Mesodermal cell (in vitro differentiated cells): ENCODE measurements around the gene MAP3K13.
"Not testable (repeated sequence)": the region's sequence is repeated elsewhere in the genome, so short reads cannot be mapped to it uniquely, and the experiment has no call there.

Source experiments
- H3K27ac ChIP-seq: 2 replicates; pipeline ENCODE4 v1.7.0; 2013; ENCODE audit warnings: mild to moderate bottlenecking, low read depth, low read length, moderate library complexity; ENCODE audit not compliant: severe bottlenecking
- H3K36me3 ChIP-seq: 2 replicates; pipeline ENCODE4 v1.7.1; 2013; ENCODE audit warnings: mild to moderate bottlenecking, low read length, moderate library complexity; ENCODE audit not compliant: control insufficient read depth, insufficient read depth
- H3K4me1 ChIP-seq: one replicate; pipeline ENCODE4 v1.7.1; 2013; ENCODE audit warnings: mild to moderate bottlenecking, low read length; ENCODE audit not compliant: insufficient read depth, control insufficient read depth, poor library complexity, severe bottlenecking
- H3K4me3 ChIP-seq: 2 replicates; pipeline ENCODE4 v1.7.0; 2013; ENCODE audit warnings: low read length, control low read depth, mild to moderate bottlenecking; ENCODE audit not compliant: insufficient read depth, poor library complexity, severe bottlenecking; ENCODE audit errors: extremely low read depth
- H3K9me3 ChIP-seq: 2 replicates; pipeline ENCODE4 v1.7.1; 2013; ENCODE audit warnings: mild to moderate bottlenecking, low read length, moderate library complexity; ENCODE audit not compliant: control insufficient read depth
- WGBS, 2 experiments: methylation state at CpG; one replicate each; pipeline ENCODE4 v1.1.5; 2013; ENCODE audit warnings: missing lambda C conversion rate in 2 of 2; ENCODE audit not compliant: insufficient coverage in 2 of 2; 5-methylcytosine and 5-hydroxymethylcytosine counted together

The MAP3K13 gene

GRCh38 chr3:185421577-185422232, 58.8 kb downstream of the MAP3K13 start:
- Histone ChIP-seq H3K4me3 (no peak overlapping the region), H3K9me3 (no peaks in the 10 kb centered on the region), H3K4me1 (no peaks in the 10 kb centered on the region), H3K36me3 (no peaks in the 10 kb centered on the region), H3K27ac (no peak overlapping the region)
- 89 to 100% methylated on average over 2 to 4 of the region's 6 CpGs for WGBS, 2 experiments

GRCh38 chr3:185422677-185423076, 59.7 kb downstream of the MAP3K13 start:
- 81 to 87% methylated on average over 2 to 4 of the region's 4 CpGs for WGBS, 2 experiments
- Histone ChIP-seq H3K36me3 (no peaks in the 10 kb centered on the region), H3K9me3 (no peaks in the 10 kb centered on the region), H3K4me3 (no peak overlapping the region), H3K27ac (no peak overlapping the region), H3K4me1 (no peaks in the 10 kb centered on the region)

- H3K9me3 ChIP-seq: no peaks in the 10 kb centered on the region
- no peaks in the 10 kb centered on the region for H3K36me3 ChIP-seq
- WGBS, 2 experiments: 75 to 78% methylated on average over 1 to 3 of the region's 3 CpGs
- no peak overlapping the region for H3K27ac ChIP-seq
- no peaks in the 10 kb centered on the region for H3K4me1 ChIP-seq
- no peak overlapping the region for H3K4me3 ChIP-seq
These were observed 60.2 kb downstream of the MAP3K13 start for GRCh38 chr3:185423178-185423577.

- no CpG with 5 or more reads among the region's 1 CpG for WGBS, 2 experiments
- Histone ChIP-seq H3K4me1 (no peaks in the 10 kb centered on the region), H3K36me3 (no peaks in the 10 kb centered on the region), H3K4me3 (no peak overlapping the region), H3K9me3 (no peaks in the 10 kb centered on the region), H3K27ac (no peak overlapping the region)
These were observed 61.5 kb downstream of the MAP3K13 start for GRCh38 chr3:185424435-185424834.

- no peaks in the 10 kb centered on the region for H3K4me1 ChIP-seq
- H3K4me3 ChIP-seq: no peak overlapping the region
- no peaks in the 10 kb centered on the region for H3K9me3 ChIP-seq
- no peak overlapping the region for H3K27ac ChIP-seq
- H3K36me3 ChIP-seq: no peaks in the 10 kb centered on the region
- no CpG with 5 or more reads among the region's 4 CpGs for WGBS, 2 experiments
These were observed 67.4 kb downstream of the MAP3K13 start for GRCh38 chr3:185430375-185430774.

- no peaks in the 10 kb centered on the region for H3K9me3 ChIP-seq
- H3K4me1 ChIP-seq: no peaks in the 10 kb centered on the region
- H3K27ac ChIP-seq: no peak overlapping the region
- H3K4me3 ChIP-seq: no peak overlapping the region
- H3K36me3 ChIP-seq: no peaks in the 10 kb centered on the region
- WGBS, 2 experiments: 90 to 96% methylated on average over 3 to 4 of the region's 7 CpGs
These were observed 77.0 kb downstream of the MAP3K13 start for GRCh38 chr3:185439745-185440466.

- Histone ChIP-seq H3K9me3 (no peaks in the 10 kb centered on the region), H3K4me1 (no peaks in the 10 kb centered on the region), H3K36me3 (no peaks in the 10 kb centered on the region), H3K27ac (no peak overlapping the region), H3K4me3 (no peak overlapping the region)
- 60% methylated on average over 1 of the region's 6 CpGs; no CpG with 5 or more reads in 1 of the 2 experiments for WGBS, 2 experiments
These were observed 79.1 kb downstream of the MAP3K13 start for GRCh38 chr3:185442031-185442430.

GRCh38 chr3:185444329-185444728, 81.4 kb downstream of the MAP3K13 start:
- Histone ChIP-seq H3K4me3 (no peak overlapping the region), H3K4me1 (no peaks in the 10 kb centered on the region), H3K9me3 (no peaks in the 10 kb centered on the region), H3K27ac (no peak overlapping the region), H3K36me3 (no peaks in the 10 kb centered on the region)
- no CpG with 5 or more reads among the region's 2 CpGs for WGBS, 2 experiments

GRCh38 chr3:185448107-185448506, 85.2 kb downstream of the MAP3K13 start:
- Histone ChIP-seq H3K4me3 (no peak overlapping the region), H3K4me1 (no peaks in the 10 kb centered on the region), H3K9me3 (no peaks in the 10 kb centered on the region), H3K27ac (no peak overlapping the region), H3K36me3 (no peaks in the 10 kb centered on the region)

GRCh38 chr3:185451432-185451831, 88.5 kb downstream of the MAP3K13 start:
- not testable (repeated sequence) for H3K4me3 ChIP-seq, H3K36me3 ChIP-seq, H3K4me1 ChIP-seq, H3K27ac ChIP-seq, H3K9me3 ChIP-seq
- WGBS, 2 experiments: 92 to 93% methylated on average over 4 to 7 of the region's 8 CpGs

- Histone ChIP-seq H3K4me1 (no peaks in the 10 kb centered on the region), H3K9me3 (no peaks in the 10 kb centered on the region), H3K36me3 (no peaks in the 10 kb centered on the region), H3K27ac (no peak overlapping the region), H3K4me3 (no peak overlapping the region)
- WGBS, 2 experiments: 80 to 100% methylated on average over 1 of the region's 2 CpGs
These were observed 94.4 kb downstream of the MAP3K13 start for GRCh38 chr3:185457376-185457775.
